A549 (cell line): ENCODE data around the gene DDIAS.

Experiments used
- JUN ChIP-seq, 2 experiments: fragments of >200 bp; sonication (Bioruptor Twin); formaldehyde crosslinking; IDR thresholded peaks; 2 replicates in 1 of 2; 3 replicates in 1 of 2; pipeline ENCODE4 v1.6.1; 2016 to 2017
- MAFK ChIP-seq: fragments of 450-650 bp; IDR thresholded peaks from 2 replicates; pipeline ENCODE4 v1.6.1; 2014; ENCODE audit not compliant: partially characterized antibody
- POLR2AphosphoS2 ChIP-seq: conservative IDR thresholded peaks from 2 replicates; pipeline ENCODE4 v1.6.1; 2012; ENCODE audit warnings: low read length, improper control_type of control experiment, inconsistent platforms

DNA sequence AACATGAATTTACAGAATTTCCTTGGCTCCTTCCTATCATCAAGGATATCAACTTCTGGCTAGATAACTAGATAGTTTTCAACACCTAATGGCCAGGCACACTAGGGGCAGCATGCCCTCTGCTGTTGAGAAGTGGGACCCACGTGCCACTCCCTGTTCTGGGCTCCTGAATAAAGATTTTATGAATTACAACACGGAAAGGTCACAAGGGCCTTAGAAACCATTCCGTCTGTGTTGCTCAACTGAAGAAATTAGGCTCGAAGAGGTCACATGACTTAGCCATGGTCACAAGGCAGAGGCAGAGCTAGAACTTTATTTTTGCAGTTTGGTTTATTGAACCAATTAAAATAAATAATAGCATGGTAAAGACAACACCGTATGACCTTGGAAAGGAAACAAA, 37.3 kb upstream of the DDIAS start:
- no peak for TF ChIP-seq JUN (IDR thresholded peaks at IDR 0.05)
- no peak for TF ChIP-seq MAFK
- TF ChIP-seq POLR2AphosphoS2 = no peak
